ENCODE measurements around the gene GUCY1A2.

- no peak for TF ChIP-seq POLR2AphosphoS5 (IDR thresholded peaks at IDR 0.05; ENCODE audit: low read depth, low read length)
- no peak for TF ChIP-seq POU2F2 (IDR thresholded peaks at IDR 0.05; ENCODE audit: low read depth, low read length)
- TF ChIP-seq POLR2A (IDR thresholded peaks at IDR 0.05; ENCODE audit: low read depth, low read length) = no peak
Observed at GRCh38 chr11:106856566-106856965, 161.7 kb downstream of the GUCY1A2 start.
